HepG2 (cell line): Measurements from ENCODE around the gene EHD4.

Source experiments
- HDAC2 ChIP-seq: sonication (generic); formaldehyde crosslinking; IDR thresholded peaks from 2 replicates; pipeline ENCODE4 v1.4.0; 2020; ENCODE audit warnings: missing genetic modification reagents
- KLF13 ChIP-seq: sonication (generic); formaldehyde crosslinking; IDR thresholded peaks from 2 replicates; pipeline ENCODE4 v1.4.0; 2020; ENCODE audit warnings: mild to moderate bottlenecking, missing genetic modification reagents
- POLR2AphosphoS5 ChIP-seq: IDR thresholded peaks from 2 replicates; pipeline ENCODE4 v1.6.1; 2012; ENCODE audit warnings: low read depth, low read length
- ZFP36 ChIP-seq: fragments of 150-350 bp; IDR thresholded peaks from 2 replicates; pipeline ENCODE4 v1.6.1; 2018; ENCODE audit warnings: borderline replicate concordance, low read length, low read depth; ENCODE audit not compliant: partially characterized antibody
- ZNF121 ChIP-seq: sonication (generic); formaldehyde crosslinking; IDR thresholded peaks from 2 replicates; pipeline ENCODE4 v1.5.0; 2020; ENCODE audit warnings: mild to moderate bottlenecking, missing genetic modification reagents
- TF ChIP-seq, protein P1 (sequence below): sonication (generic); formaldehyde crosslinking; IDR thresholded peaks from 2 replicates; pipeline ENCODE4 v1.4.0; 2020; ENCODE audit warnings: missing genetic modification reagents, borderline replicate concordance
- TF ChIP-seq, protein P2 (sequence below): sonication (generic); formaldehyde crosslinking; IDR thresholded peaks from 2 replicates; pipeline ENCODE4 v1.8.0; 2022; ENCODE audit warnings: mild to moderate bottlenecking, missing genetic modification reagents; ENCODE audit not compliant: insufficient replicate concordance
- TF ChIP-seq, protein P3 (sequence below): sonication (generic); formaldehyde crosslinking; IDR thresholded peaks from 2 replicates; pipeline ENCODE4 v1.5.0; 2020; ENCODE audit warnings: mild to moderate bottlenecking, missing genetic modification reagents, moderate library complexity

DNA sequence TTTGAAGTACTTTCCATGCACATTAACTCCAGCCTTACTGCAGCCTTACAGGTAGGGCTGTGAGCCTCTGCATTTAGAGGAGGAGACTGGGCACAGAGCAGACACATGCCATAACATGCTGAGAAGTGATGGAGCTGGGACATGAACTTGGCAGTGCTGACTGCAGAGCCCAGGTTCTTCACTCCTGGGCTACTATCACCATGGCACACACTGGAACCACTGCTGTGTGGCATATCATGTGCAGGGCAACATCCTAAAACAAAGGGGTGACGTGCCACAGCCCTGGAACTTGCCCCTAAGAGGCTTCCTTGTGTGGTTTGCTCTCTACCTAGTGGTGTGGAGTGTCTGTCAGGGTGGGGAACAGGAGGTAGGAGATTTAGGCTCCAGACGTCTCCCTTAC lies 25.4 kb downstream of the EHD4 start:
- TF ChIP-seq, protein P1, sequence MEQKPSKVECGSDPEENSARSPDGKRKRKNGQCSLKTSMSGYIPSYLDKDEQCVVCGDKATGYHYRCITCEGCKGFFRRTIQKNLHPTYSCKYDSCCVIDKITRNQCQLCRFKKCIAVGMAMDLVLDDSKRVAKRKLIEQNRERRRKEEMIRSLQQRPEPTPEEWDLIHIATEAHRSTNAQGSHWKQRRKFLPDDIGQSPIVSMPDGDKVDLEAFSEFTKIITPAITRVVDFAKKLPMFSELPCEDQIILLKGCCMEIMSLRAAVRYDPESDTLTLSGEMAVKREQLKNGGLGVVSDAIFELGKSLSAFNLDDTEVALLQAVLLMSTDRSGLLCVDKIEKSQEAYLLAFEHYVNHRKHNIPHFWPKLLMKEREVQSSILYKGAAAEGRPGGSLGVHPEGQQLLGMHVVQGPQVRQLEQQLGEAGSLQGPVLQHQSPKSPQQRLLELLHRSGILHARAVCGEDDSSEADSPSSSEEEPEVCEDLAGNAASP (CRISPR knock-in tag) = no peak
- no peak for TF ChIP-seq HDAC2
- TF ChIP-seq, protein P2, sequence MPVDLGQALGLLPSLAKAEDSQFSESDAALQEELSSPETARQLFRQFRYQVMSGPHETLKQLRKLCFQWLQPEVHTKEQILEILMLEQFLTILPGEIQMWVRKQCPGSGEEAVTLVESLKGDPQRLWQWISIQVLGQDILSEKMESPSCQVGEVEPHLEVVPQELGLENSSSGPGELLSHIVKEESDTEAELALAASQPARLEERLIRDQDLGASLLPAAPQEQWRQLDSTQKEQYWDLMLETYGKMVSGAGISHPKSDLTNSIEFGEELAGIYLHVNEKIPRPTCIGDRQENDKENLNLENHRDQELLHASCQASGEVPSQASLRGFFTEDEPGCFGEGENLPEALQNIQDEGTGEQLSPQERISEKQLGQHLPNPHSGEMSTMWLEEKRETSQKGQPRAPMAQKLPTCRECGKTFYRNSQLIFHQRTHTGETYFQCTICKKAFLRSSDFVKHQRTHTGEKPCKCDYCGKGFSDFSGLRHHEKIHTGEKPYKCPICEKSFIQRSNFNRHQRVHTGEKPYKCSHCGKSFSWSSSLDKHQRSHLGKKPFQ (CRISPR knock-in tag) = no peak
- no peak for TF ChIP-seq ZFP36
- TF ChIP-seq, protein P3, sequence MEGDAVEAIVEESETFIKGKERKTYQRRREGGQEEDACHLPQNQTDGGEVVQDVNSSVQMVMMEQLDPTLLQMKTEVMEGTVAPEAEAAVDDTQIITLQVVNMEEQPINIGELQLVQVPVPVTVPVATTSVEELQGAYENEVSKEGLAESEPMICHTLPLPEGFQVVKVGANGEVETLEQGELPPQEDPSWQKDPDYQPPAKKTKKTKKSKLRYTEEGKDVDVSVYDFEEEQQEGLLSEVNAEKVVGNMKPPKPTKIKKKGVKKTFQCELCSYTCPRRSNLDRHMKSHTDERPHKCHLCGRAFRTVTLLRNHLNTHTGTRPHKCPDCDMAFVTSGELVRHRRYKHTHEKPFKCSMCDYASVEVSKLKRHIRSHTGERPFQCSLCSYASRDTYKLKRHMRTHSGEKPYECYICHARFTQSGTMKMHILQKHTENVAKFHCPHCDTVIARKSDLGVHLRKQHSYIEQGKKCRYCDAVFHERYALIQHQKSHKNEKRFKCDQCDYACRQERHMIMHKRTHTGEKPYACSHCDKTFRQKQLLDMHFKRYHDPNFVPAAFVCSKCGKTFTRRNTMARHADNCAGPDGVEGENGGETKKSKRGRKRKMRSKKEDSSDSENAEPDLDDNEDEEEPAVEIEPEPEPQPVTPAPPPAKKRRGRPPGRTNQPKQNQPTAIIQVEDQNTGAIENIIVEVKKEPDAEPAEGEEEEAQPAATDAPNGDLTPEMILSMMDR (CRISPR knock-in tag) = no peak
- TF ChIP-seq POLR2AphosphoS5 = no peak
- TF ChIP-seq ZNF121 (CRISPR knock-in tag) = no peak
- TF ChIP-seq KLF13 = no peak
